IMR-90 (cell line): ENCODE data around the gene NDUFS2. TPM values are rescaled to one million over a fixed set of nuclear protein-coding genes. Genes with fewer than 3 reads are reported as not detected.
A peak's percentile ranks its signal among the peaks of the same experiment; 100 is the strongest.

Source experiments
- ATAC-seq: fragments of 200-7000 bp; cut with Tn5 transposase; 2 replicates; pipeline ENCODE4 v1.9.1; 2020; ENCODE audit warnings: low read depth, mild to moderate bottlenecking, moderate library complexity
- BruUV-seq: library from RNA; stranded (reverse); fragments of 400-500 nt; replicated peaks from 2 replicates; lab custom pipeline; 2021; lab: Mats Ljungman, UMichigan
- CTCF ChIA-PET: fragments of 300-600 bp; formaldehyde crosslinking; extraction: SDS; loops from one replicate; lab custom pipeline; 2021; ENCODE audit warnings: antibody characterized with exemption; lab: Yijun Ruan, JAX
- POLR2A ChIA-PET: fragments of 300-600 bp; sonication (Branson Sonifier 250); formaldehyde crosslinking; loops from one replicate; lab custom pipeline; 2022; ENCODE audit warnings: antibody characterized with exemption; ENCODE audit not compliant: unreplicated experiment; lab: Charles Lee
- DNase-seq: peaks from one replicate; pipeline ENCODE4 v3.0.0; 2013
- H2AFZ ChIP-seq: replicated peaks from 2 replicates; pipeline ENCODE3; 2013; ENCODE audit warnings: low read length, mild to moderate bottlenecking; ENCODE audit not compliant: poor library complexity
- H2AK5ac ChIP-seq: 2 replicates; pipeline ENCODE4 v1.6.1; 2013; ENCODE audit warnings: low read depth, low read length, inconsistent platforms
- H2AK9ac ChIP-seq: replicated peaks from 2 replicates; pipeline ENCODE3; 2013; ENCODE audit warnings: mild to moderate bottlenecking, low read depth, low read length, moderate library complexity; ENCODE audit not compliant: poor library complexity
- H2BK120ac ChIP-seq: 2 replicates; pipeline ENCODE4 v1.6.1; 2013; ENCODE audit warnings: low read depth, low read length, inconsistent platforms
- H2BK15ac ChIP-seq: 3 replicates; pipeline ENCODE4 v1.6.1; 2013; ENCODE audit warnings: low read depth, low read length, inconsistent platforms
- H2BK20ac ChIP-seq: 2 replicates; pipeline ENCODE4 v1.6.1; 2013; ENCODE audit warnings: low read depth, mild to moderate bottlenecking, inconsistent platforms, low read length, moderate library complexity
- H2BK5ac ChIP-seq: 2 replicates; pipeline ENCODE4 v1.6.1; 2013; ENCODE audit warnings: mild to moderate bottlenecking, low read depth, low read length, inconsistent platforms; ENCODE audit not compliant: poor library complexity, severe bottlenecking
- H3K14ac ChIP-seq: replicated peaks from 2 replicates; pipeline ENCODE4 v1.6.1; 2013; ENCODE audit warnings: low read depth, low read length, inconsistent platforms
- H3K18ac ChIP-seq: 2 replicates; pipeline ENCODE4 v1.6.1; 2013; ENCODE audit warnings: low read depth, low read length, control low read depth
- H3K23ac ChIP-seq: 2 replicates; pipeline ENCODE4 v1.6.1; 2013; ENCODE audit warnings: low read depth, low read length, inconsistent platforms
- H3K27ac ChIP-seq: 2 replicates; pipeline ENCODE4 v1.5.1; 2013; ENCODE audit warnings: mild to moderate bottlenecking, control low read depth, low read length; ENCODE audit not compliant: insufficient read depth
- H3K27me3 ChIP-seq: 2 replicates; pipeline ENCODE4 v1.6.1; 2013; ENCODE audit warnings: low read length; ENCODE audit not compliant: control insufficient read depth, insufficient read depth
- H3K36me3 ChIP-seq: 2 replicates; pipeline ENCODE4 v1.6.1; 2013; ENCODE audit warnings: low read length, mixed read lengths; ENCODE audit not compliant: control insufficient read depth, insufficient read depth
- H3K4ac ChIP-seq: 2 replicates; pipeline ENCODE4 v1.6.1; 2013; ENCODE audit warnings: low read depth, low read length, inconsistent platforms
- H3K4me1 ChIP-seq: 2 replicates; pipeline ENCODE4 v1.6.1; 2013; ENCODE audit warnings: low read length, mixed read lengths; ENCODE audit not compliant: control insufficient read depth, insufficient read depth
- H3K4me2 ChIP-seq: 2 replicates; pipeline ENCODE4 v1.6.1; 2013; ENCODE audit warnings: low read depth, mild to moderate bottlenecking, control low read depth, low read length, moderate library complexity
- H3K4me3 ChIP-seq: 2 replicates; pipeline ENCODE4 v1.5.1; 2013; ENCODE audit warnings: low read depth, mild to moderate bottlenecking, control low read depth, low read length, moderate library complexity; ENCODE audit not compliant: insufficient read depth
- H3K56ac ChIP-seq: 2 replicates; pipeline ENCODE4 v1.6.1; 2013; ENCODE audit warnings: low read length, inconsistent platforms; ENCODE audit not compliant: insufficient read depth; ENCODE audit errors: extremely low read depth
- H3K79me1 ChIP-seq, 2 experiments: 2 replicates each; pipeline ENCODE4 v1.6.1; 2013; ENCODE audit warnings: low read length in 2 of 2, inconsistent platforms in 1 of 2, low read depth in 1 of 2
- H3K9ac ChIP-seq: 2 replicates; pipeline ENCODE4 v1.6.1; 2013; ENCODE audit warnings: low read depth, low read length, control low read depth
- H3K9me1 ChIP-seq: 2 replicates; pipeline ENCODE4 v1.6.1; 2013; ENCODE audit warnings: low read length, inconsistent platforms; ENCODE audit not compliant: insufficient read depth
- H3K9me3 ChIP-seq: 2 replicates; pipeline ENCODE4 v1.6.1; 2013; ENCODE audit warnings: low read length; ENCODE audit not compliant: control insufficient read depth, insufficient read depth
- H4K20me1 ChIP-seq: 2 replicates; pipeline ENCODE4 v1.6.1; 2013; ENCODE audit warnings: low read length, inconsistent platforms; ENCODE audit not compliant: insufficient read depth
- H4K5ac ChIP-seq: 2 replicates; pipeline ENCODE4 v1.6.1; 2013; ENCODE audit warnings: mild to moderate bottlenecking, low read depth, low read length, control low read depth
- H4K8ac ChIP-seq, 2 experiments: 2 replicates each; pipeline ENCODE4 v1.6.1; 2013; ENCODE audit warnings: low read depth in 2 of 2, low read length in 2 of 2, control low read depth in 1 of 2, inconsistent platforms in 1 of 2
- H4K91ac ChIP-seq: 2 replicates; pipeline ENCODE4 v1.6.1; 2013; ENCODE audit warnings: low read depth, low read length, inconsistent platforms; ENCODE audit not compliant: insufficient read depth
- BHLHE40 ChIP-seq: fragments of 150-350 bp; IDR thresholded peaks from 2 replicates; pipeline ENCODE4 v1.6.1; 2016; ENCODE audit warnings: mild to moderate bottlenecking, low read depth, low read length
- MAFK ChIP-seq: IDR thresholded peaks from 2 replicates; pipeline ENCODE4 v1.6.1; 2012; ENCODE audit warnings: low read depth, low read length, improper control_type of control experiment
- MXI1 ChIP-seq: IDR thresholded peaks from 2 replicates; pipeline ENCODE4 v1.6.1; 2012; ENCODE audit warnings: low read depth, mild to moderate bottlenecking, low read length, moderate library complexity, borderline replicate concordance
- POLR2A ChIP-seq: IDR thresholded peaks from 2 replicates; pipeline ENCODE4 v1.6.1; 2012; ENCODE audit warnings: mild to moderate bottlenecking, low read depth, low read length
- RFX5 ChIP-seq: IDR thresholded peaks from 2 replicates; pipeline ENCODE4 v1.8.0; 2012; ENCODE audit warnings: low read depth, mild to moderate bottlenecking, low read length, moderate library complexity
- SMC3 ChIP-seq: fragments of 150-350 bp; IDR thresholded peaks from 2 replicates; pipeline ENCODE4 v1.6.1; 2016; ENCODE audit warnings: low read depth, mild to moderate bottlenecking, antibody characterized with exemption, low read length, moderate library complexity
- WGBS, 2 experiments: methylation state at CpG; one replicate each; pipeline versions ENCODE4 v1.1.5 to v1.1.7; 2013; ENCODE audit warnings: missing lambda C conversion rate in 2 of 2; ENCODE audit not compliant: insufficient read length in 1 of 2; ENCODE audit errors: extremely low coverage in 2 of 2; 5-methylcytosine and 5-hydroxymethylcytosine counted together
- dilution Hi-C: fragments of 300-500 bp; cut with HindIII; formaldehyde crosslinking; loops from one replicate; pipeline ENCODE4 v1.14.3; 2018; ENCODE audit warnings: low sequenced_read_pairs; ENCODE audit not compliant: unreplicated experiment
- in situ Hi-C: fragments of 300-500 bp; cut with MboI; formaldehyde crosslinking; loops from 3 replicates; pipeline ENCODE4 v1.14.3; 2019; ENCODE audit warnings: low sequenced_read_pairs, inconsistent platforms, mixed read lengths
- intact Hi-C: fragments of 100-400 bp; cut with micrococcal nuclease; formaldehyde crosslinking; loops from 2 replicates; pipeline ENCODE4 v1.10.0; 2022
- polyA plus RNA-seq, 3 experiments: library from polyadenylated mRNA; depleted of rRNA; stranded (reverse); fragments of >200 nt; gene quantifications; 2 replicates each; pipeline ENCODE4 v1.2.3, GENCODE V29; 2012; ENCODE audit warnings: low replicate concordance in 1 of 3
- total RNA-seq: library from RNA; depleted of rRNA; stranded (reverse); fragments of >200 nt; gene quantifications from 2 replicates; pipeline ENCODE4 v1.2.3, GENCODE V29; 2012
- TF ChIP-seq, protein P1 (sequence below): fragments of 150-350 bp; IDR thresholded peaks from 2 replicates; pipeline ENCODE4 v1.6.1; 2016; ENCODE audit warnings: low read depth, mild to moderate bottlenecking, low read length, moderate library complexity, borderline replicate concordance

NDUFS2 gene
- total and polyA plus RNA-seq, 2 of the 4 experiments (the other 2 are of a cell fraction), result 85.5 to 101 TPM

DNA sequence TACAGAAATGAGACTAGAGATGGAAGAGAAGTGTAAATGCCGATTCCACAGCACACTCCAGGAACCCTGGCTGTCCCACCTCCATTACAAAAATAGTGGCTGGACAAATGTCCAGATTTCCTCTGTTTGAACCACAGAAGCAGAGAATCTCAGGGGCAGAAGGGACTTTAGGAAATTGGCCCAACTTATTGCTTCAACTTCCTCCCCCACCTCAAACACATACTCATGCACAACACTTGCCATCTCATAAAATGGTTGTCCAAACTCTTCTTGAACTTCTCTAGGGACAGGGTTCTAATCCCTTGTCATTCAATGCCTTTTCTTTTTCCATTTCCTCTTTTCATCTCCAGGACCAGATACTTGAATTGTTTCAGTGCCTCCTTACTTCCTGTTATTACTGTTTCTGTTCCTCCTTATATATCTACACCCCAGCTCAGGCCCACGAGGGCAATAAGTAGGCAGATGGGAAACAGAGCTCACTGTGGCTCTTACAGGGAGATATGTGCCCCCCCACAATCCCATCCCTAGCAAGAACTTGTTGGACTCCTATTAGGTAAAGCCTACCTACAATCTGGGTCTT lies 16.3 kb upstream of the NDUFS2 start:
- no peak overlapping the region for H3K18ac ChIP-seq
- no peak for DNase-seq
- no peak overlapping the region for H2BK20ac ChIP-seq
- in situ Hi-C loops (no loop called here), dilution Hi-C loops (no loop called here), intact Hi-C loops (no loop called here)
- H4K8ac ChIP-seq, result peak overlapping the region in 1 of 2 experiments; percentile 57; a peak in 2 of 4 replicates
- H3K4me1 ChIP-seq, result peaks cover 3% of the 10 kb centered on the region
- H3K56ac ChIP-seq, result no peak overlapping the region
- CTCF ChIA-PET, result no interaction called here
- POLR2A ChIA-PET, result no interaction called here
- H3K36me3 ChIP-seq, result no peaks in the 10 kb centered on the region
- H2AFZ ChIP-seq, result peak overlapping the region; percentile 47
- no peak for TF ChIP-seq RFX5
- no peak for TF ChIP-seq SMC3
- TF ChIP-seq POLR2A, result no peak
- TF ChIP-seq BHLHE40, result no peak
- TF ChIP-seq, protein P1, sequence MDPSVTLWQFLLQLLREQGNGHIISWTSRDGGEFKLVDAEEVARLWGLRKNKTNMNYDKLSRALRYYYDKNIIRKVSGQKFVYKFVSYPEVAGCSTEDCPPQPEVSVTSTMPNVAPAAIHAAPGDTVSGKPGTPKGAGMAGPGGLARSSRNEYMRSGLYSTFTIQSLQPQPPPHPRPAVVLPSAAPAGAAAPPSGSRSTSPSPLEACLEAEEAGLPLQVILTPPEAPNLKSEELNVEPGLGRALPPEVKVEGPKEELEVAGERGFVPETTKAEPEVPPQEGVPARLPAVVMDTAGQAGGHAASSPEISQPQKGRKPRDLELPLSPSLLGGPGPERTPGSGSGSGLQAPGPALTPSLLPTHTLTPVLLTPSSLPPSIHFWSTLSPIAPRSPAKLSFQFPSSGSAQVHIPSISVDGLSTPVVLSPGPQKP, result no peak
- no peak for TF ChIP-seq MAFK
- no peak for TF ChIP-seq MXI1
- H2BK15ac ChIP-seq, result no peak overlapping the region
- H4K20me1 ChIP-seq, result no peaks in the 10 kb centered on the region
- peak overlapping the region; percentile 23 for H2AK9ac ChIP-seq
- WGBS, 2 experiments, result no CpG with 5 or more reads among the region's 2 CpGs
- H3K9me3 ChIP-seq, result no peaks in the 10 kb centered on the region
- no peak overlapping the region for H2AK5ac ChIP-seq
- H3K14ac ChIP-seq, result no peak overlapping the region; the same call in 1 of the 2 replicates
- H3K4me3 ChIP-seq, result no peak overlapping the region
- H4K5ac ChIP-seq, result no peak overlapping the region
- H3K9ac ChIP-seq, result no peak overlapping the region
- H2BK120ac ChIP-seq, result peak overlapping the region; percentile 3; the same call in 1 of the 2 replicates
- BruUV-seq, result no TSS peak
- no peak overlapping the region; the same call in 1 of the 2 replicates for H3K23ac ChIP-seq
- no peak overlapping the region for H2BK5ac ChIP-seq
- no peak overlapping the region for H3K27ac ChIP-seq
- no peaks in the 10 kb centered on the region for H3K79me1 ChIP-seq
- no peak overlapping the region for H3K4me2 ChIP-seq
- H4K91ac ChIP-seq, result no peak overlapping the region
- H3K9me1 ChIP-seq, result 0 out of 2 replicates have a peak, but pooled peaks cover 6% of the 10 kb centered on the region
- no peaks in the 10 kb centered on the region for H3K27me3 ChIP-seq
- no peak for ATAC-seq
- H3K4ac ChIP-seq, result peak overlapping the region; percentile 29; the same call in 1 of the 2 replicates
